PC-3 (cell line): ENCODE results near the gene COL4A1. TPM values are rescaled to one million over a fixed set of nuclear protein-coding genes. Genes with fewer than 3 reads are reported as not detected.

ENCODE experiments used
- ATAC-seq: fragments of 200-7000 bp; cut with Tn5 transposase; 2 replicates; pipeline ENCODE4 v1.9.1; 2020; ENCODE audit warnings: mild to moderate bottlenecking, moderate library complexity
- BruUV-seq: library from RNA; stranded (reverse); fragments of 400-500 nt; replicated peaks from 2 replicates; lab custom pipeline; 2021; lab: Mats Ljungman, UMichigan
- CTCF ChIA-PET: fragments of 300-600 bp; sonication (Branson Sonifier 250); formaldehyde crosslinking; loops from one replicate; lab custom pipeline; 2022; ENCODE audit warnings: antibody characterized with exemption; lab: Charles Lee
- POLR2A ChIA-PET: fragments of 300-600 bp; sonication (Branson Sonifier 250); formaldehyde crosslinking; loops from one replicate; lab custom pipeline; 2022; ENCODE audit warnings: antibody characterized with exemption; ENCODE audit not compliant: unreplicated experiment; lab: Charles Lee
- DNase-seq: peaks from one replicate; pipeline ENCODE4 v3.0.0-alpha.2; 2015
- H2AFZ ChIP-seq: fragments of 300-600 bp; sonication (generic); 2 replicates; pipeline ENCODE4 v1.6.0; 2016; ENCODE audit warnings: antibody characterized with exemption, low read length
- H3F3A ChIP-seq: fragments of 300-600 bp; sonication (generic); one replicate; pipeline ENCODE4 v1.6.0; 2017; ENCODE audit warnings: antibody characterized with exemption, low read length, control low read depth, mild to moderate bottlenecking; ENCODE audit not compliant: unreplicated experiment
- H3K27ac ChIP-seq: fragments of 300-600 bp; sonication (generic); 2 replicates; pipeline ENCODE4 v1.5.1; 2016; ENCODE audit warnings: mild to moderate bottlenecking, low read length
- H3K27me3 ChIP-seq: fragments of 300-600 bp; sonication (generic); 2 replicates; pipeline ENCODE4 v1.6.1; 2016; ENCODE audit warnings: low read length, mixed read lengths
- H3K36me3 ChIP-seq: fragments of 300-600 bp; sonication (generic); 2 replicates; pipeline ENCODE4 v1.6.1; 2016; ENCODE audit warnings: low read depth, mixed run types, low read length, mixed read lengths
- H3K4me1 ChIP-seq: fragments of 300-600 bp; sonication (generic); 2 replicates; pipeline ENCODE4 v1.5.1; 2016; ENCODE audit warnings: low read length; ENCODE audit not compliant: insufficient read depth
- H3K4me2 ChIP-seq: fragments of 300-600 bp; sonication (generic); 2 replicates; pipeline ENCODE4 v1.6.0; 2016; ENCODE audit warnings: low read length
- H3K4me3 ChIP-seq: fragments of 300-600 bp; sonication (generic); 2 replicates; pipeline ENCODE4 v1.5.1; 2016; ENCODE audit warnings: mild to moderate bottlenecking, low read length, mixed read lengths
- H3K79me2 ChIP-seq: fragments of 300-600 bp; sonication (generic); 2 replicates; pipeline ENCODE4 v1.6.1; 2017; ENCODE audit warnings: low read length, mixed read lengths
- H3K9ac ChIP-seq: fragments of 300-600 bp; sonication (generic); 2 replicates; pipeline ENCODE4 v1.6.0; 2016; ENCODE audit warnings: mild to moderate bottlenecking, low read length
- H3K9me2 ChIP-seq: fragments of 300-600 bp; sonication (generic); replicated peaks from 2 replicates; pipeline ENCODE4 v1.6.1; 2016; ENCODE audit warnings: mixed run types, low read length, mixed read lengths
- H3K9me3 ChIP-seq: fragments of 300-600 bp; sonication (generic); 2 replicates; pipeline ENCODE4 v1.6.1; 2016; ENCODE audit warnings: low read length, mixed read lengths
- H4K20me1 ChIP-seq: fragments of 300-600 bp; sonication (generic); 2 replicates; pipeline ENCODE4 v1.6.1; 2016; ENCODE audit warnings: low read length, mixed read lengths
- CTCF ChIP-seq: fragments of 300-600 bp; sonication (generic); conservative IDR thresholded peaks from 2 replicates; pipeline ENCODE4 v1.5.1; 2017; ENCODE audit warnings: antibody characterized with exemption, low read depth, mild to moderate bottlenecking, low read length
- EZH2 ChIP-seq: fragments of 300-600 bp; sonication (generic); IDR thresholded peaks from one replicate; pipeline ENCODE4 v1.6.1; 2017; ENCODE audit warnings: antibody characterized with exemption, mild to moderate bottlenecking, low read length; ENCODE audit not compliant: unreplicated experiment
- EZH2phosphoT487 ChIP-seq: fragments of 300-600 bp; sonication (generic); IDR thresholded peaks from 2 replicates; pipeline ENCODE4 v1.6.1; 2018; ENCODE audit warnings: mild to moderate bottlenecking, antibody characterized with exemption, low read length, borderline replicate concordance
- intact Hi-C: fragments of 100-400 bp; cut with micrococcal nuclease; formaldehyde crosslinking; loops from 2 replicates; pipeline ENCODE4 v1.9.0; 2023
- total RNA-seq: library from RNA; depleted of rRNA; stranded (reverse); fragments of >200 nt; gene quantifications from 2 replicates; pipeline ENCODE4 v1.2.3, GENCODE V29; 2014

COL4A1 gene
- total RNA-seq, 1 experiment from 2014 or later, result 48.7 TPM

GRCh38 chr13:110221406-110222117, 85.4 kb downstream of the COL4A1 start:
- Histone ChIP-seq H3K79me2 (no peaks in the 10 kb centered on the region), H3K4me3 (no peak overlapping the region), H2AFZ (0 out of 2 replicates have a peak overlapping the region, but pooled peaks have one; percentile 46), H3K9me3 (no peaks in the 10 kb centered on the region), H3K36me3 (no peaks in the 10 kb centered on the region), H3F3A (no peaks in the 10 kb centered on the region), H3K4me2 (no peak overlapping the region), H4K20me1 (no peaks in the 10 kb centered on the region), H3K27ac (no peak overlapping the region), H3K27me3 (no peaks in the 10 kb centered on the region), H3K4me1 (no peaks in the 10 kb centered on the region), H3K9ac (0 out of 2 replicates have a peak overlapping the region, but pooled peaks have one; percentile 6), H3K9me2 (no peaks in the 10 kb centered on the region)
- intact Hi-C loops, result loop anchor here (1.0 to 5.0 kb wide), 3 partner anchors 101 to 223 kb away; no protein-coding TSS in a partner anchor
- CTCF ChIA-PET, result no interaction called here
- DNase-seq (no peak), ATAC-seq (no peak)
- POLR2A ChIA-PET, result no interaction called here
- no peak for TF ChIP-seq CTCF
- no peak for TF ChIP-seq EZH2phosphoT487
- TF ChIP-seq EZH2, result no peak
- no TSS peak for BruUV-seq

- Histone ChIP-seq H3K4me2 (no peak overlapping the region), H3K9ac (no peak overlapping the region), H3K4me1 (no peaks in the 10 kb centered on the region), H3K9me2 (no peaks in the 10 kb centered on the region), H3K36me3 (no peaks in the 10 kb centered on the region), H3K9me3 (no peaks in the 10 kb centered on the region), H3K27me3 (no peaks in the 10 kb centered on the region), H3K27ac (no peak overlapping the region), H2AFZ (no peak overlapping the region), H3K79me2 (no peaks in the 10 kb centered on the region), H3K4me3 (no peak overlapping the region), H4K20me1 (no peaks in the 10 kb centered on the region), H3F3A (no peaks in the 10 kb centered on the region)
- POLR2A ChIA-PET, result no interaction called here
- CTCF ChIA-PET, result no interaction called here
- ATAC-seq, result no peak
- intact Hi-C loops, result loop anchor here (5.0 kb wide), 1 partner anchor 102 kb away; no protein-coding TSS in a partner anchor
- DNase-seq, result no peak
- TF ChIP-seq CTCF (no peak), EZH2 (no peak), EZH2phosphoT487 (no peak)
- BruUV-seq, result no TSS peak
Observed at GRCh38 chr13:110220471-110220870, 86.5 kb downstream of the COL4A1 start.

- Histone ChIP-seq H3K9ac (no peak overlapping the region), H3K27me3 (no peaks in the 10 kb centered on the region), H3K79me2 (no peaks in the 10 kb centered on the region), H3K27ac (no peak overlapping the region), H3K4me1 (no peaks in the 10 kb centered on the region), H3K4me3 (no peak overlapping the region), H3K4me2 (no peak overlapping the region), H2AFZ (no peak overlapping the region), H3K36me3 (no peaks in the 10 kb centered on the region), H3K9me3 (no peaks in the 10 kb centered on the region), H3F3A (no peaks in the 10 kb centered on the region), H3K9me2 (no peaks in the 10 kb centered on the region), H4K20me1 (no peaks in the 10 kb centered on the region)
- TF ChIP-seq EZH2phosphoT487, result no peak
- TF ChIP-seq CTCF, result no peak
- TF ChIP-seq EZH2, result no peak
- DNase-seq (no peak), ATAC-seq (no peak)
- POLR2A ChIA-PET, result no interaction called here
- BruUV-seq, result no TSS peak
- CTCF ChIA-PET, result no interaction called here
- intact Hi-C loops, result no loop called here
Observed at GRCh38 chr13:110218581-110219201, 88.3 kb downstream of the COL4A1 start.
